HG03135 (cell line): ENCODE data around the gene LLCFC1.
"Not testable (repeated sequence)": the region's sequence is repeated elsewhere in the genome, so short reads cannot be mapped to it uniquely, and the experiment has no call there.

Experiments used
- ATAC-seq: cut with Tn5 transposase; IDR thresholded peaks from one replicate; pipeline ENCODE4 v1.9.1; 2021; ENCODE audit warnings: mild to moderate bottlenecking, moderate library complexity; ENCODE audit not compliant: unreplicated experiment

The LLCFC1 gene

GRCh38 chr7:142978402-142978801, 39.1 kb downstream of the LLCFC1 start:
- not testable (repeated sequence) for ATAC-seq

- no peak for ATAC-seq
Observed at GRCh38 chr7:142983825-142984224, 44.5 kb downstream of the LLCFC1 start.

- no peak for ATAC-seq
Observed at GRCh38 chr7:142984297-142984696, 45.0 kb downstream of the LLCFC1 start.
